Measurements from ENCODE around the gene NAIF1.
"Not testable (repeated sequence)": the region's sequence is repeated elsewhere in the genome, so short reads cannot be mapped to it uniquely, and the experiment has no call there.

The NAIF1 gene

GRCh38 chr9:128066713-128067644 lies at the start of gene NAIF1:
Gene NAIF1, minus strand, starts transcription at chr9:128067320. Its CDS starts 219 bp downstream, at chr9:128067101.
- peak; percentile 97 for DNase-seq

GRCh38 chr9:128116104-128117083 lies 49.3 kb upstream of the NAIF1 start:
- DNase-seq = no peak

- DNase-seq = no peak
Observed at GRCh38 chr9:128115187-128116103, 48.3 kb upstream of the NAIF1 start.

GRCh38 chr9:128114326-128115186 lies 47.4 kb upstream of the NAIF1 start:
- DNase-seq = no peak

- no peak for DNase-seq
Observed at GRCh38 chr9:128113526-128114325, 46.6 kb upstream of the NAIF1 start.

- not testable (repeated sequence) for DNase-seq
Observed at GRCh38 chr9:128111726-128112125, 44.6 kb upstream of the NAIF1 start.

- no peak for DNase-seq
Observed at GRCh38 chr9:128109050-128109709, 42.1 kb upstream of the NAIF1 start.

GRCh38 chr9:128108269-128109049 lies 41.3 kb upstream of the NAIF1 start:
- no peak for DNase-seq

GRCh38 chr9:128107468-128108268 lies 40.5 kb upstream of the NAIF1 start:
- DNase-seq = no peak

- DNase-seq = no peak
Observed at GRCh38 chr9:128106940-128107467, 39.9 kb upstream of the NAIF1 start.

GRCh38 chr9:128106181-128106939 lies 39.2 kb upstream of the NAIF1 start:
- no peak for DNase-seq

- no peak for DNase-seq
Observed at GRCh38 chr9:128105538-128106175, 38.5 kb upstream of the NAIF1 start.

- no peak for DNase-seq
Observed at GRCh38 chr9:128104171-128104618, 37.1 kb upstream of the NAIF1 start.

GRCh38 chr9:128103589-128103962 lies 36.5 kb upstream of the NAIF1 start:
- no peak for DNase-seq

GRCh38 chr9:128102861-128103588 lies 35.9 kb upstream of the NAIF1 start:
- no peak for DNase-seq

GRCh38 chr9:128102196-128102595 lies 35.1 kb upstream of the NAIF1 start:
- DNase-seq = no peak
